ENCODE measurements around the gene STAB2.

STAB2 gene

GRCh38 chr12:103697971-103698751, 111.1 kb downstream of the STAB2 start:
- FAIRE-seq, result no peak

GRCh38 chr12:103698752-103699560, 111.9 kb downstream of the STAB2 start:
- FAIRE-seq, result no peak

DNA sequence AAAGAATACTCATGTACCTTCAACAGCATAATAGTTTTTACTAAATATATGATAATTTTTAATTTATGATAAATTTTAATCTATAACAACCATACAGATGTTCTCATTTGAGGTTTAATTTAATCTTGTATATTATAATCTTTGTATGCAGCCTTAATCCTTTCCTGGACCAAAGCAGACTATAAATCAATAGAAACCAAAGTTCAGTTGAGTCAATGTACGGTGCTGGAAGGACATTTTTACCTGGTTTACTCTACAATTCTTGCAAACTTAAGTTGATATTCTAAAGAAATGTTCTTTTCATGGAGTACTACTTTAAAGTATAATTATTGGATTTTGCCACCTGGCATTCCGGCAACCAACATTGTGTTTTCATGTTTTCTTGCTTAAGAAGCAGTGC, 118.0 kb downstream of the STAB2 start:
- FAIRE-seq, result no peak

GRCh38 chr12:103705927-103706326, 118.9 kb downstream of the STAB2 start:
- no peak for FAIRE-seq

GRCh38 chr12:103707446-103707845, 120.4 kb downstream of the STAB2 start:
- FAIRE-seq, result no peak

DNA sequence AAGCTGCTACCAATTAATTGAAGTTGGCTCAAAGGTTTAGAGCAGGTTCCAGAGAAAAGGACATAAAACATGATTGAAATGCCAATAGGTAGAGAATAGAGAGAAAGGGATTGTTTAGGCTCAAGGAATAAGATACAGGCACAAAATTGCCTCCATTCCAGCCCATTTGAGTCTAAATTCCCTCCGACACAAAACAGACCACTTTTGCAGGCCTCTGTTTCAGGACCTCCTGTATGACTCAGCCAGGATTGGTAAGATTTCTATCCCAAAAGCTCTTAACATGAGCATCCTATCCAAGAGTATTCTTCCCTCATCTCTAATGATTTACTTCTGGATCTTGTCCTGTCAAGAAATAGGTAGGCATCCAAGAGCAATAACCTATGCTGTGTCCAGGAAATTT, 123.5 kb downstream of the STAB2 start:
- FAIRE-seq, result no peak

DNA sequence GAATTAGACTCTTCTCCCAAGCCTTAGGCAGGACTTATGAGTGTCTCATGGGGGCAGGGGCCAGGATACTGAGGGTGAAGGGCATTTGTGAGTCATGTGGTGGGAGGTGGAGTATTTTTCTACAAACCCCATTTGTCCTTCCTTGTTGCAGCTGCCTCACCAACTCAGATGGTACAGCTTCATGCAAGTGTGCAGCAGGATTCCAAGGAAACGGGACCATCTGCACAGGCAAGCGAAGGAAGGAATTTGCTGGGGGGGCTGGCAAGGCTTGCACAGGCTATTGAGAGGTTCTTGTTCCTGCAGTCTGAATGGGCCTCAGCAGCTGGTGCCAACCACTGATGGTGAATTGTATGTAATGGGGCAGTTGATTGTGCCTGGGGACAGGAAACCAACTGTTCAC, 125.1 kb downstream of the STAB2 start:
- FAIRE-seq, result no peak

- no peak for FAIRE-seq
Observed at GRCh38 chr12:103715494-103715893, 128.4 kb downstream of the STAB2 start.

DNA sequence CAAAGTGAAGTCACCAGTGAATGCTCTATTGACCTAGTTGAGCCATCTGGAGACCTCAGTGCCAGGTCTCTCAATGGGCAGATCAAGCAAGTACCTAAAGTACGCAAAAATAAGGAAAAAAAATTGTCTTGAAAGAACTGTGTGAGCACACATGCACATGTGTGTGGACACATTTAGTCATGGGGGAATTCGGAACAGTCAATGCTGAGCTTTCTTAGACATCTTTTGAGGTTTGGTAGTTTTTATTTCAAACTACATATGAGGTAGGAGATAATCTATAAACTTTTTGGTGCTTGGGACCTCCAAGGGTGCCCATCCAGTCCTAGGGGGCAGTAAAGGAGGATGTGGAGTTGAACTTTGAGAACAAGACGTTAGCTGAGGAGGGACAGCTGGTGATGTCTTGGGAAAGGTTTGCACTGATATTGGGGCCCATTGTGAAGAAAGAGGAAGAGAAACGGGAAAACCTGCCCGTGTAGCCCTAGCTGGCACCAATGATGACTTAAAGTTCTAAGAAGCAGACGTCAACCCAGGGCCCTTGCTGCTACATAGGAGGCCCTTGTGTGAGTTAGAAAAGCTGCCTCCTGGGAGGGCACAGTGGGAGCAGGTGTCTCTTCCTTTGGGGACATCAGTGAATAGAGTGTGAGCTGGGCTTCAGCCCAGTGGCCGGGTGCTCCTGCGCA, 129.6 kb downstream of the STAB2 start:
- FAIRE-seq, result no peak

DNA sequence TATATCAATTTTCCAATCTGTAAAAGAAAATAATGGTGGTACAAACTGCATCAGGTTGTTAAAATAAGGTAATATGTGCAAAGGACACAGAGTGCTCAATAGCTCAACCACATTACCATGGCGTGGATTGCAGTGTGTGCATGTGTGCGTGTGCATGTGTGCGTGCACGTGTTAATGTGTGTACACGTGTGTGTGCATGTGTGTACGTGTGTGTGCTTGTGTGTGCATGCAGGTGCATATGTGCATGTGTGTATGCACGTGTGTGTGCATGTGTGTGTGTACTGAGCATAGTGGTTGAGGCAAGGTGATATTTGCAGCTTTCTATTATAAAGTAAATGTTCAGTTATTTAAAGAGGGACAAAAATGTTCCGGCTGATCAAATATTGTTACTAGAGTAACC, 138.3 kb downstream of the STAB2 start:
- FAIRE-seq, result no peak

- no peak for FAIRE-seq
Observed at GRCh38 chr12:103727638-103728037, 140.6 kb downstream of the STAB2 start.

DNA sequence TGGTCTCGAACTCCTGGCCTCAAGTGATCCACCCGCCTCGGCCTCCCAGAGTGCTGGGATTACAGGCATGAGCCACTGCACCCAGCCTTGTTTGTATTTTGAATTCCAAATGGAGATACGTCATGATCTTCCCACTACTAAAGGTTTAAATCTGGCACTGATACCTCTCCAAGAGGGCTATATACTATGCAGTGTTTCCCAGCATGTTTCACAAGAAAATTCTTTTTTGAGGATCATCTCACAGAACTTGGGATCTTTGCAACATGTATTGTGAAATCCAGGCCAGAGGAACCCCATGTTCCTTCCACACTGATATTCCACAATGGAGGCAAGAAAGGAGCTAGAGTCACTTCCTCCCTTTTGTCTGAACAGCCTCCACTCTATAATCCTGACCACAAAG, 141.2 kb downstream of the STAB2 start:
- no peak for FAIRE-seq

DNA sequence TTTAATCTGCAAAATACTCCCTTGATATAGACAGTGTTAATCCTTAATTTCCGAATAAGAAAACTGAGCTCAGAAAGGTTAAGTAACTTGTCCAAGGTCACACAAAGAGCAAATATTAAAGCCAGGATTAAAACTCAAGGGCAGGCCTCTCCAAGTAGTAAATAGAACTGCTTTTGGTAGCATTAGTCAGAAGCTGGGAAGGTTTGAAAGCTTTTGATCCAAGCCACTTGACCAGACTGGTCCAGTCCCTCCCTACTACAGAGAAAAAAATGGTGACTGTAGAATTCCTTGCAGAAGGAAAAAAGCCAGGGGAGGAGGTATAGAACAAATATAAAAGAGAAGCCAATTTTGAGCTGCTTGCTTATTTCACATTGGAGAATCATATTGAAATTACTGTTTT, 142.4 kb downstream of the STAB2 start:
- FAIRE-seq, result no peak

GRCh38 chr12:103731539-103731938, 144.5 kb downstream of the STAB2 start:
- no peak for FAIRE-seq

- FAIRE-seq, result no peak
Observed at GRCh38 chr12:103734863-103735262, 147.8 kb downstream of the STAB2 start.

- no peak for FAIRE-seq
Observed at GRCh38 chr12:103735291-103735690, 148.2 kb downstream of the STAB2 start.

- no peak for FAIRE-seq
Observed at GRCh38 chr12:103736572-103736971, 149.5 kb downstream of the STAB2 start.

DNA sequence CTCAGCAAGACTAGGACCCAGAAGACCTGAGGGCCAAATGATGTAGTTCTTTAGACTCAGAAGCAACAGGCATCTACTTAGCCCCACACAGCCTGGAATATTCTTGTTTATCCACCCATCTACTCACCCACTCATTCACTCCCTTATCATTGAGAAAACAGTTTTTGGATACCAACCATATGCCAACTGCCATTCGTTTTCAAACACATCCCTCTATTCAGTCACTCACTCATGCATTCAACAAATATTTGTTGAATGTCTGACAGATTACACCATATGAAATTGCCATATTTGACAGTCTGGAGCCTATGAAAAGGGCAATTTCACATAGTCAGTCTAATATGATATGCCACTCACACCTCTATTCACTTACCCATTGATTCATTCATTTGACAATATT, 150.8 kb downstream of the STAB2 start:
- no peak for FAIRE-seq

GRCh38 chr12:103742349-103742932, 155.4 kb downstream of the STAB2 start:
- FAIRE-seq, result no peak

- FAIRE-seq, result no peak
Observed at GRCh38 chr12:103743788-103744187, 156.7 kb downstream of the STAB2 start.

GRCh38 chr12:103745962-103746361, 158.9 kb downstream of the STAB2 start:
- FAIRE-seq, result no peak

DNA sequence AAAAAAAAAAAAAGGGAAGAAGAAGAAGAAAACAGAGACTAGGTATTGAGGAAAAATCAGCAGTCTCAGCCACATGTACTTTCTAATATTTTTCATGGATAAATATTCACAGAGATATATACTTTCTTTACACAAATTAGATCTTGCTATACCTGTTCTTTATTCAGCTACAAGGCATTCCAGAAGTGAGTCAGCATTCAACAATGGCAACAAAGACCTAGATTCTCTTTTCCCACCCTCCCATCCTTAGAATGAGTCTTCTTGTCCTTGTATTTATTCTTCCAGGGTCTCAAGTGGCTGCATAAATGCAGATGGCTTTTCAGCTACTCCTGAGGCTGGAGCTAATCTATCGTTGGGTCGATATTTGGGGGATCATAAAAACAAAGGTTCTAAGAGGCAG, 160.9 kb downstream of the STAB2 start:
- FAIRE-seq, result no peak

GRCh38 chr12:103748875-103749274, 161.8 kb downstream of the STAB2 start:
- FAIRE-seq, result no peak

Measured in endometrium (tissue), 2 donors.